ENCODE data around the gene PKNOX2.

The PKNOX2 gene

GRCh38 chr11:125138966-125139365 is 25.6 kb upstream of the PKNOX2 start:
- no peak overlapping the region for H3K9ac ChIP-seq (ENCODE audit: low read length in 2 of 2)
- no peak overlapping the region for H3K4me3 ChIP-seq (ENCODE audit: low read length in 2 of 2)

DNA sequence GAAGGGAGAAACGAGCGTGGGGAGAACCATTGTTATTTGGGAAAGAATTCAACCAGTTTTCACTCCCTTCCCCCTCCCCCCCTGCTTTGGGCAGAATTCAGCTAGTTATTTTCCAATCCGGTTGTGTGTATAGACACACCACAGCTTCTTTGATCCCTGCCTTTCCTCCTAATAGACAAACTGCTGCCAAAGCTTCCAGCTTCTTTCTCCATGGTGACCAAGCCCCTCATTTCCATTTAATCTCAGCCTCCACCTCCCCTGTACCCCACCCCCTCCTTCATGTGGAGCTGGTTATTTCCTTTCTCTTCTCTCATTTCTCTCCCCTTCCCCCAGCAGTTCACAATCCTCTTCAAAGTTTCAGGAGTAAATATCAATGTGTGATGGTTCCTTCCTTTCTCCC is 24.8 kb upstream of the PKNOX2 start:
- Histone ChIP-seq H3K36me3 (ENCODE audit: control insufficient read depth in 2 of 2, insufficient read depth in 2 of 2, low read length in 2 of 2) (no peaks in the 10 kb centered on the region), H3K9me3 (ENCODE audit: control insufficient read depth in 2 of 2, low read length in 2 of 2) (no peaks in the 10 kb centered on the region), H3K27me3 (ENCODE audit: control insufficient read depth in 1 of 2, insufficient read depth in 2 of 2, low read length in 2 of 2) (peaks cover 12 to 17% of the 10 kb centered on the region in 2 donors), H3K4me1 (ENCODE audit: control insufficient read depth, insufficient read depth, low read length) (no peaks in the 10 kb centered on the region), H3K4me3 (ENCODE audit: low read length in 2 of 2) (no peak overlapping the region), H3K27ac (ENCODE audit: low read length) (no peak overlapping the region), H3K9ac (ENCODE audit: low read length in 2 of 2) (no peak overlapping the region)

More at GRCh38 chr11:125138966-125139365, 25.6 kb upstream of the PKNOX2 start:
- Histone ChIP-seq H3K36me3 (ENCODE audit: control insufficient read depth in 2 of 2, insufficient read depth in 2 of 2, low read length in 2 of 2) (no peaks in the 10 kb centered on the region), H3K27ac (ENCODE audit: low read length) (no peak overlapping the region), H3K27me3 (ENCODE audit: control insufficient read depth in 1 of 2, insufficient read depth in 2 of 2, low read length in 2 of 2) (peaks cover 12 to 21% of the 10 kb centered on the region in 2 donors), H3K9me3 (ENCODE audit: control insufficient read depth in 2 of 2, low read length in 2 of 2) (no peaks in the 10 kb centered on the region), H3K4me1 (ENCODE audit: control insufficient read depth, insufficient read depth, low read length) (no peaks in the 10 kb centered on the region)

- H3K27me3 ChIP-seq (ENCODE audit: control insufficient read depth in 1 of 2, insufficient read depth in 2 of 2, low read length in 2 of 2), result peaks cover 12 to 17% of the 10 kb centered on the region in 2 donors
Observed at GRCh38 chr11:125140233-125140632, 24.3 kb upstream of the PKNOX2 start.

GRCh38 chr11:125141178-125141577 is 23.4 kb upstream of the PKNOX2 start:
- Histone ChIP-seq H3K4me1 (ENCODE audit: control insufficient read depth, insufficient read depth, low read length) (no peaks in the 10 kb centered on the region), H3K27me3 (ENCODE audit: control insufficient read depth in 1 of 2, insufficient read depth in 2 of 2, low read length in 2 of 2) (peaks cover 12 to 17% of the 10 kb centered on the region in 2 donors), H3K9me3 (ENCODE audit: control insufficient read depth in 2 of 2, low read length in 2 of 2) (no peaks in the 10 kb centered on the region), H3K36me3 (ENCODE audit: control insufficient read depth in 2 of 2, insufficient read depth in 2 of 2, low read length in 2 of 2) (no peaks in the 10 kb centered on the region), H3K4me3 (ENCODE audit: low read length in 2 of 2) (no peak overlapping the region), H3K9ac (ENCODE audit: low read length in 2 of 2) (no peak overlapping the region), H3K27ac (ENCODE audit: low read length) (no peak overlapping the region)

More at GRCh38 chr11:125140233-125140632, 24.3 kb upstream of the PKNOX2 start:
- Histone ChIP-seq H3K4me3 (ENCODE audit: low read length in 2 of 2) (no peak overlapping the region), H3K36me3 (ENCODE audit: control insufficient read depth in 2 of 2, insufficient read depth in 2 of 2, low read length in 2 of 2) (no peaks in the 10 kb centered on the region), H3K9me3 (ENCODE audit: control insufficient read depth in 2 of 2, low read length in 2 of 2) (no peaks in the 10 kb centered on the region), H3K4me1 (ENCODE audit: control insufficient read depth, insufficient read depth, low read length) (no peaks in the 10 kb centered on the region), H3K9ac (ENCODE audit: low read length in 2 of 2) (no peak overlapping the region), H3K27ac (ENCODE audit: low read length) (no peak overlapping the region)

- no peak overlapping the region for H3K9ac ChIP-seq (ENCODE audit: low read length in 2 of 2)
Observed at GRCh38 chr11:125141686-125142535, 22.6 kb upstream of the PKNOX2 start.

GRCh38 chr11:125146232-125146631 is 18.3 kb upstream of the PKNOX2 start:
- Histone ChIP-seq H3K9me3 (ENCODE audit: control insufficient read depth in 2 of 2, low read length in 2 of 2) (no peaks in the 10 kb centered on the region), H3K4me1 (ENCODE audit: control insufficient read depth, insufficient read depth, low read length) (no peaks in the 10 kb centered on the region), H3K27ac (ENCODE audit: low read length) (no peak overlapping the region), H3K4me3 (ENCODE audit: low read length in 2 of 2) (no peak overlapping the region), H3K36me3 (ENCODE audit: control insufficient read depth in 2 of 2, insufficient read depth in 2 of 2, low read length in 2 of 2) (no peaks in the 10 kb centered on the region), H3K27me3 (ENCODE audit: control insufficient read depth in 1 of 2, insufficient read depth in 2 of 2, low read length in 2 of 2) (peaks cover 3 to 9% of the 10 kb centered on the region in 2 donors), H3K9ac (ENCODE audit: low read length in 2 of 2) (no peak overlapping the region)

More at GRCh38 chr11:125141686-125142535, 22.6 kb upstream of the PKNOX2 start:
- H3K27ac ChIP-seq (ENCODE audit: low read length), result no peak overlapping the region
- peaks cover 12 to 17% of the 10 kb centered on the region in 2 donors for H3K27me3 ChIP-seq (ENCODE audit: control insufficient read depth in 1 of 2, insufficient read depth in 2 of 2, low read length in 2 of 2)
- no peaks in the 10 kb centered on the region for H3K36me3 ChIP-seq (ENCODE audit: control insufficient read depth in 2 of 2, insufficient read depth in 2 of 2, low read length in 2 of 2)
- no peaks in the 10 kb centered on the region for H3K9me3 ChIP-seq (ENCODE audit: control insufficient read depth in 2 of 2, low read length in 2 of 2)
- no peaks in the 10 kb centered on the region for H3K4me1 ChIP-seq (ENCODE audit: control insufficient read depth, insufficient read depth, low read length)
- no peak overlapping the region for H3K4me3 ChIP-seq (ENCODE audit: low read length in 2 of 2)

DNA sequence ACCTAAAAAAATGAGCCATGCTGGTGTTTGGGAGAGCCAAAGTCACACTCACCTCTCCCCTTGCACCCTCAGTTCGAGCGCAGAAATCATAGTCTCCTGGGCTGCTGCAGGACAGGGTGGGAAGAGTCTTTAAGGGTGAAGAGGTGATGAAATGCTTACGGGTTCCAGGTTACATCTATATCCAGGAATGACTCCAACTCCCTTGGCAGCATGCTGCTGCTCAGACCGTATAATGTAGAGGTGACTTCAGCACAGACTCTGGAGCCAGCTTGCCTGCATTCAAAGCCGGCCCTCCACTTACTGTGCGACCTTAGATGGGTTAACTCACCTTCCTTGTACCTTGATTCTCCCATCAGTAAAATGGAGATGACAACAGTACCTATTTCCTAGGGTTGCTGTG is 17.3 kb upstream of the PKNOX2 start:
- H3K36me3 ChIP-seq (ENCODE audit: control insufficient read depth in 2 of 2, insufficient read depth in 2 of 2, low read length in 2 of 2), result no peaks in the 10 kb centered on the region
- no peak overlapping the region for H3K27ac ChIP-seq (ENCODE audit: low read length)
- H3K27me3 ChIP-seq (ENCODE audit: control insufficient read depth in 1 of 2, insufficient read depth in 2 of 2, low read length in 2 of 2), result peaks cover 0 to under 1% of the 10 kb centered on the region in 2 donors
- no peak overlapping the region for H3K4me3 ChIP-seq (ENCODE audit: low read length in 2 of 2)
- no peak overlapping the region for H3K9ac ChIP-seq (ENCODE audit: low read length in 2 of 2)
- no peaks in the 10 kb centered on the region for H3K4me1 ChIP-seq (ENCODE audit: control insufficient read depth, insufficient read depth, low read length)
- no peaks in the 10 kb centered on the region for H3K9me3 ChIP-seq (ENCODE audit: control insufficient read depth in 2 of 2, low read length in 2 of 2)

DNA sequence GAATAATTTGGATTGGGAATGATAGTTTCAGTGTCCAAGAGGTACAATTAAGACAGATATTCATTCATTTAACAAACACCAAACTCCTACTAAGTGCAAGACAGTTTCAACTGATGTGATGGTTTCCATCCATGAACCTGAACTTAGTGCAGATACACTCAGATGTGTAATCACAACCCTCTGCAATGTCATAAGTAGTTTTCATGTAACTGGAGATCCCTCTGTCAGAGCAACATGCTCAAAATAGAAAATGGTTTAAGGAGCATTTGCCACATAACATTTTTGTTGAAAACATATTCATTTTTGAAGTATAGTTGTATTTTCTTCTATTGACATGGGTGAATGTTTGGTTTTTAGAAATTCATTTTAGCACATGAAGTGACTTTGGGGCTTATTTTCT is 16.5 kb upstream of the PKNOX2 start:
- H3K4me1 ChIP-seq (ENCODE audit: control insufficient read depth, insufficient read depth, low read length), result no peaks in the 10 kb centered on the region
- H3K27me3 ChIP-seq (ENCODE audit: control insufficient read depth in 1 of 2, insufficient read depth in 2 of 2, low read length in 2 of 2), result no peaks in the 10 kb centered on the region
- H3K9ac ChIP-seq (ENCODE audit: low read length in 2 of 2), result no peak overlapping the region
- H3K4me3 ChIP-seq (ENCODE audit: low read length in 2 of 2), result no peak overlapping the region
- H3K9me3 ChIP-seq (ENCODE audit: control insufficient read depth in 2 of 2, low read length in 2 of 2), result no peaks in the 10 kb centered on the region
- no peaks in the 10 kb centered on the region for H3K36me3 ChIP-seq (ENCODE audit: control insufficient read depth in 2 of 2, insufficient read depth in 2 of 2, low read length in 2 of 2)
- no peak overlapping the region for H3K27ac ChIP-seq (ENCODE audit: low read length)

DNA sequence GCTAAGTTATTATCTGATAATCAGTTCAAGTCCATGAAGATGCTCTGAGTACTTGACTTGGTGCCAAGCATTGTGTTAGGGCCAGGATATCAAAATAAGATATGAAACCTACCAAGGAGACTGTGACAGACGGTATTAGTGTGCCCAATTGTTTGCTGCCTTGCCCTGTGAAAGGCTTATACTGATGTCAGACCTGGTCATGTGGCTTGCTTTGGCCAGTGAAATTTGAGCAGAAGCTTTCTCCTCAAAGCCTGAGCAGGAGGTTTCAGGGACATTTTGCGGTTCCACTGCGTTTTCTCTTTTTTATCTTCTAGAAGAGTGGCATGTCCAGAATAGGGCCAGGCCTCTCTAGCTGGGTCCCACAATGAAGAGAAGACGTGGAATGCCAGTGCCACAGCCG is 15.8 kb upstream of the PKNOX2 start:
- Histone ChIP-seq H3K9me3 (ENCODE audit: control insufficient read depth in 2 of 2, low read length in 2 of 2) (no peaks in the 10 kb centered on the region), H3K27me3 (ENCODE audit: control insufficient read depth in 1 of 2, insufficient read depth in 2 of 2, low read length in 2 of 2) (peaks cover 0 to under 1% of the 10 kb centered on the region in 2 donors), H3K4me3 (ENCODE audit: low read length in 2 of 2) (no peak overlapping the region), H3K36me3 (ENCODE audit: control insufficient read depth in 2 of 2, insufficient read depth in 2 of 2, low read length in 2 of 2) (no peaks in the 10 kb centered on the region), H3K27ac (ENCODE audit: low read length) (no peak overlapping the region), H3K4me1 (ENCODE audit: control insufficient read depth, insufficient read depth, low read length) (no peaks in the 10 kb centered on the region), H3K9ac (ENCODE audit: low read length in 2 of 2) (no peak overlapping the region)

GRCh38 chr11:125153837-125154236 is 10.7 kb upstream of the PKNOX2 start:
- H3K4me1 ChIP-seq (ENCODE audit: control insufficient read depth, insufficient read depth, low read length), result no peaks in the 10 kb centered on the region
- no peak overlapping the region for H3K9ac ChIP-seq (ENCODE audit: low read length in 2 of 2)
- H3K27ac ChIP-seq (ENCODE audit: low read length), result no peak overlapping the region
- H3K27me3 ChIP-seq (ENCODE audit: control insufficient read depth in 1 of 2, insufficient read depth in 2 of 2, low read length in 2 of 2), result peaks cover 4 to 13% of the 10 kb centered on the region in 2 donors
- H3K36me3 ChIP-seq (ENCODE audit: control insufficient read depth in 2 of 2, insufficient read depth in 2 of 2, low read length in 2 of 2), result no peaks in the 10 kb centered on the region
- H3K9me3 ChIP-seq (ENCODE audit: control insufficient read depth in 2 of 2, low read length in 2 of 2), result no peaks in the 10 kb centered on the region
- H3K4me3 ChIP-seq (ENCODE audit: low read length in 2 of 2), result no peak overlapping the region

All from stomach smooth muscle (tissue), 2 donors.